Sigmoid colon (tissue), 4 donors: Measurements from ENCODE around the gene AVP.

Experiments
- POLR2AphosphoS5 ChIP-seq, 4 donors: sonication (generic); formaldehyde crosslinking; IDR thresholded peaks; one replicate each; pipeline ENCODE4 v1.6.1; 2017; ENCODE audit warnings: antibody characterized with exemption in 4 of 4
- TF ChIP-seq, protein P1 (sequence below), 4 experiments: fragments of 450-650 bp in 3 of 4; fragments of 200-600 bp in 1 of 4; IDR thresholded peaks; one replicate each; pipeline ENCODE4 v1.5.1; 2016 to 2019; ENCODE audit warnings: antibody characterized with exemption in 4 of 4, mild to moderate bottlenecking in 3 of 4, moderate library complexity in 2 of 4

DNA sequence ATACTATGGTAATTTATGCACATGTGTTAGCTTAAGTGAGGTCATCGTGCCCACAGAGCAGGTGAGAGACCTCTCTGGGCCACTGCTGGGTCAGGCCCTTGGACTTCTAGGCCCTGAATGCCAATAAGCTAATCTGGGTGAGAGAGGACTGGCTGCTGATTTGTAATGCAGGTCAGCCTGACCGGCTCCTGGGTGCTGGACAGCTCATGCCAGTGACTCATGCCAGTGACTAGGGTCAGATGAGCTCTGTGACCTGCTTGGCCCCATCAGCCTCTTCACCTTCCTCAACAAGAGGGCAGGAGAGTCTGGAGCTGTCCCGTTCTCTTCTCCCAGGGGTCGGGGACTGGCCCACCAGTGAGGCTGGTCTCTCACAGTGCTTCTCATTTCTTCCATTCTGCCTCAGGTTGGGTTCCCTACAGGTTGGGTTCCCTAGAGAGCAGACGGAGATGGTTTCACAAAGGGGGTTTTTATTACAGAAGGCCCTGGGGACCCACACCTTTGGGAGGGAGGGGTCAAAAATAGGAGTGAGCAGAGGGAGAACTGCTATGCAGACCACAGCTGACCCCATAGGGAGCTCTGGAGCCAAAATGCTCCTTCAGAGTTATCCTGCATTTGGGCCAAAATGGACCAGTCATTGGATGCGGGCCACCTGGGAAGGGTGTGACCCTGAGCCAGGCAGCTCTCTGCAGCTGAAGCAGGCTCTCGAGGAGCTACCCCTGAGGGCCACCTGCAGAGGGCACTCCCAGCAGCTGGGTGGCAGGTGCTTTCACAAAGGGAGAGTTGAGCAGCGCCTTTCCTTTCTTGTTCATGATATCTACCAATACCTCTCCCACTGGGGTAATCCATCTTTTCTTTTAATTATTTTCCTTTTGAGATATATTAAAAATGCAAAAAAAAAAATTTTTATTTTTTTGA lies 15.3 kb downstream of the AVP start:
- TF ChIP-seq, protein P1, sequence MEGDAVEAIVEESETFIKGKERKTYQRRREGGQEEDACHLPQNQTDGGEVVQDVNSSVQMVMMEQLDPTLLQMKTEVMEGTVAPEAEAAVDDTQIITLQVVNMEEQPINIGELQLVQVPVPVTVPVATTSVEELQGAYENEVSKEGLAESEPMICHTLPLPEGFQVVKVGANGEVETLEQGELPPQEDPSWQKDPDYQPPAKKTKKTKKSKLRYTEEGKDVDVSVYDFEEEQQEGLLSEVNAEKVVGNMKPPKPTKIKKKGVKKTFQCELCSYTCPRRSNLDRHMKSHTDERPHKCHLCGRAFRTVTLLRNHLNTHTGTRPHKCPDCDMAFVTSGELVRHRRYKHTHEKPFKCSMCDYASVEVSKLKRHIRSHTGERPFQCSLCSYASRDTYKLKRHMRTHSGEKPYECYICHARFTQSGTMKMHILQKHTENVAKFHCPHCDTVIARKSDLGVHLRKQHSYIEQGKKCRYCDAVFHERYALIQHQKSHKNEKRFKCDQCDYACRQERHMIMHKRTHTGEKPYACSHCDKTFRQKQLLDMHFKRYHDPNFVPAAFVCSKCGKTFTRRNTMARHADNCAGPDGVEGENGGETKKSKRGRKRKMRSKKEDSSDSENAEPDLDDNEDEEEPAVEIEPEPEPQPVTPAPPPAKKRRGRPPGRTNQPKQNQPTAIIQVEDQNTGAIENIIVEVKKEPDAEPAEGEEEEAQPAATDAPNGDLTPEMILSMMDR (IDR thresholded peaks at IDR 0.05): no peak
- TF ChIP-seq POLR2AphosphoS5 (IDR thresholded peaks at IDR 0.05): no peak
